GM19455 (cell line): ENCODE data around the gene OLIG3.

Experiments used
- ATAC-seq: cut with Tn5 transposase; IDR thresholded peaks from one replicate; pipeline ENCODE4 v1.9.1; 2021; ENCODE audit not compliant: unreplicated experiment

Gene OLIG3

DNA sequence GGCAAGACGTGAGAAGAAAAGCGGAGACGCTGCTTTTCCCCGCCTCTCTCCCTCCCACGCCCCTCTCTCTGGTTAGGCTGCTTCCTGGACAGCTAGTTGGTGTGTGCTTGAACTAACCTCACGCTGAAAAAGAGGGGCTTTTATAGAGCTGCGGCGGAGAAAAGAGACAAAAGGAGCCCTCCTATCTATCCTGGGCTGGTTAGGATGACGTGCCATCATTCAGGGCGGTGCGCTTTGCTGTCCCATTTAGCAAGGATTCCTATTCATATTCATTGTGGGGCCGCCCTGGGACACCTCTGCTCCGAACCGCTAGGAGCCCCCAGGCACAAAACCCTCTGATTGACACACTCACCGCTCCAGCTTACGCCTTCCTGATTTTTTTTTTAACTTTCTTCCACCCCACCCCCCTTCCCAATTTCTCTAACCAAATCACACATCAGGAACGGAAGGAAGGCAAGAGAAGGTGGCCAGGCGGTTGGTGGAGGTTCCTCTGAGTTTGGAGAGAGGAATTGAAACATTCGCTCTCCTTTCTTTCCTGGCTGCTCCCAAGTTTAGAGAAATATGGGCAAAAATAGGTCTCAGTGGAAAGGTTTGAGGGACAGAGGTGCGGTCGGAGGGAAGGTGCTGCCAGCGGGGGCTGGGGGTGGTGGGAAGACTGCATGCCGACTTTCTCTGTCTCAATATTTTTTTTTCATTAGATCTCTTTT is at the start of gene OLIG3:
OLIG3 (minus strand) TSS at position 114 of the 707 bp plus-strand sequence. CDS start 224 bp downstream, outside the sequence.
- ATAC-seq: no peak

DNA sequence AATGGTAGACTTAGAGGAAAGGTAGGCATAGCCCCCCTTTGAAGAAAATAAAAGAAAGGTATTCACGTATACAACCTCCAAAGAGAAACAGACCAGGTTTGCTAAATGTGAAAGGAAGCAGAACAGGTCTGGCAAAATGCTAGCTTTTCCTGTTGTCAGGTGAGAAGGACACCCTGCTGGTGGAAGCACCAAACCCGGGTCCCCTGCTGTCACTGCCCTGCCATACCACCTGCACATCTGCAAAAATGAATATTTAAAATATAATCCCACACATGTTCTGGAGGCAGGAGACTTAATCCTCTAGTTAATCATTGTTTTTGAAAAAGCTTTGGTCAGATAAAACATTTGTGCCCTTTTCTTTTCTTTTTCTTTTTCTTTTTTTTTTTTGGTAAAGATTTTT is 48.9 kb upstream of the OLIG3 start:
- ATAC-seq: no peak

DNA sequence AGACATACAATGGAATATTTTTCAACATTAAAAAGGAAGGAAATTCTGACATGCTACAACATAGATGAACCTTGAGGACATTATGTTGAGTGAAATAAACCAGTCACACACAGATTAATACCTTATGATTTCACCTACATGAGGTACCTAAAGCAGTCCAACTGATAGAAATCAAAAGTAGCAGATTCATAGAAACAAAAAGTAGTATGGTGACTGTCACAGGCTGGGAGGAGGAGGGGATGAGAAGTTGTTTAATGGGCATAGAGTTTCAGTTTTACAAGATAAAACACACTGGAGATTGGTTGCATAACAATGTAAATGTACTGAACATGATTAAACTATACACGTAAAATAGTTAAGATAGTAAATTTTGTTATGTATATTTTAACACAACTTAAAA is 48.5 kb upstream of the OLIG3 start:
- ATAC-seq: no peak

DNA sequence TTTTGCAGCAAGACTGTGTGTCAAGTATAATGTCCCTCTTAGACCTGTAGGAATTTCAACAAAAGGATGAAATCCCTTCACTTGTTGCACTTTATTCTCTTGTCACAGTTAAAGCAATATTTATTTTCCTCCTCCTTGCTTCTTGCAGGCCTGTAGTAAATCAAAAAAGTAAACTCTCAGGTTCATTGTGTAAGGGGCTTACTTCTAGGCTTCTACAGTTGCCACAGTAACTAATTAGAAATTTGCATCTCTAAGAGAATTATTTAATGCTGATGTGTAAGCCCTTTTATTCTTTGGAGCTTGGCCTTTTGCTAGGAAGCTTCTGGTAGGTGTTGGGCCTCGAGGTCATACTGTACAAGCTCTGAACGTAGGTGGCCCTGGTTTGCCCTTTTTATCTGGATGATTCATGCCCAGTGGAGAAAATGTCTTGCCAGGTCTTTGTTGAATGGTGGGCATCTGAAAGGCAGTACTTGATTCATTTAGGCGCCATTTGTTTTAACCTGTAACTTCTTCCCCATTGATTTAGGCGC is 47.4 kb upstream of the OLIG3 start:
- no peak for ATAC-seq

- no peak for ATAC-seq
Measured at GRCh38 chr6:137536104-137536773, 42.0 kb upstream of the OLIG3 start.

DNA sequence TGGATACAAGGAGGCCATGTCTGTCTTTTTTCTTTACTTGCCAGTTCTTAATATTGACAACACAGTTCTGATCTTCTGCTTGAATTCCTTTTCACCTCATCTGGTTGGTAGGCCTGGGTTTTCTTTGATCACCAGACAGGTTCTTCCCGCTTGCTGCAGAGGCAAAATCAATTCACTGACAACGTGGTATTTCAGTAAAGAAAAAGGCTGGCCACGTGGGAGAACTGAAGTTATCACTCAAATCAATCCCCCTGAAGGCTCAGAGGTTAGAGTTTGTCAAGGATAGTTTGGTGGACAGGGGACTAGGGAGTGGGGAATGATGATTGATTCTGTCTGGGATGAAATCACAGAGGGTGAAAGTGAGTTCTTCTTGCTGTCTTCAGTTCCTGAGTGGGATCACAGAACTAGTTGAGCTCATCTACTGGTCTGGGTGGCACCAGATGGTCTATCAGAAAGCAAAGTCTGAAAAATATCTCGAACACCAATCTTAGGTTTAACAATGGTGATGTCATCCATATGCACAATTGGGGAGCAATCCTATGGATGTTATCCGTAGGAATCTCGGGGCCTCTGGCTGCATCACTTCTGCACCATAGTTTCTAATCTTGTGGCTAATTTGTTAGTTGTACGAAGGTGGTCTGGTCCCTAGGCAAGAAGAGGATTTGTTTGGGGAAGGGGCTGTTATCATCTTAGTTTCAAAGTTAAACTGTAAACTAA is 37.3 kb upstream of the OLIG3 start:
- ATAC-seq: no peak

GRCh38 chr6:137530404-137530803 is 36.2 kb upstream of the OLIG3 start:
- no peak for ATAC-seq

DNA sequence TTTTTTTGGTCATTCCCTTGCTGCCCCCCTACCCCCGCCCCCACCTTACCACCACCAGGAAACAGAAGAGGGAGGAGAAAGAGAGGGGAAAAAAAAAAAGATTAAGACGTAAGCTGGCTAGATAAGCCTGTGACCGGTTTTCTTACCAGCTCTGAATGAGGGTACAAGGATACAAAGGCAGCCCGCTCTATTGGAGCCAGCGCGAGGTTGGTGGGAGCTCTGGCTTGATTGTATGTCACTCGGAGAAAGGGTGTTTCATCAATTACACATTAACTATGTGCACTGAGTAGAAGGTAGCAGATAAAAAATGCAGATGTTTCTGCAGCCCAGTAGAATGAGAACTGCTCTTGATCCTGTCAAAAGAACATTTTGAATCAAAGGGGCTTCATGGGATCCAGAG is 28.6 kb upstream of the OLIG3 start:
- no peak for ATAC-seq

DNA sequence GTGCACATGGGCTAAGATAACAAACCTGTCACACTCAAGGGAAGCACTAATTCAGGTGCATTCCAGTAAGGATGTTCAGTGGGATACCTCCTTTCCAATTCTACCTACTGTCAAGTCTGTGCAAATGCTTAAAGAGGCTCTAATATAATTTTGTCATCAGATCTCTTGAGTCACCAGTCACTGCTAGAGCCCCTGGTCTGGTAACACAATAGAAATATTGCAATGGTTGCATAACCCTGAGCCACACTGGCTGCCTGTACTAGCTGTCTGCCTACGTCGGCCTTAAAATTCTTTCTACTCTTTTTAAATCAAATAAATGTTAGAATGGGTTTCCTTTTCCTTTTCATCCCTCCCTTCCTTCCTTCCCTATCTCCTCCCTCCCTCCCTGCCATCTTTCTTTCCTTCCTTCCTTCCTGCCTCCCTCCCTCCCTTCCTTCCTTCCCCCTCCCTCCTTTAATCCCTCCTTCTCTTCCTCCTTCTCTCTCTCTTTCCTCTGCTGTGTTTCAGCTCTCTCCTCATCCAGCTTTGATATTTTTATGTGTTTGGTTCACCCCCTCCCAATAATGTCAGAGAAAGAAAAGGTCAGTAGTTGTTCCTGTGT is 28.1 kb upstream of the OLIG3 start:
- no peak for ATAC-seq

DNA sequence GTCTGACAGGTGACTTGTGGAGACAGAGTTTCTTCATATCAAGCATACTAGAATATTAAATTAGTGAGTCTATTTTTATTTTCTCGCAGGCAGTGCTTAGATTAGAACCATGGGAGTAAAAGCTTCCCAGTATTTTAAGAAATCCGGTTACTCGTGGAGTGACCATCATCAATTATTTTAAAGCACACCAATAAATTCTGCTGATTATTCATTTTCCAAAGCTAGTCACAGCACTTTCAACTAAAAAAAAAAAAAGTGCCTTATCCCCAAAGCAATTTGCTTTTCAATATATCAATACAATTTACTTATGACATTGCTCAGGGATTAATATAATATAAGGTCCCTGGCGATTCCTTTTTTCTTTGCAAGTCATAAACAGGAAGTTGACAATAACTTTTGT is 26.3 kb upstream of the OLIG3 start:
- ATAC-seq: no peak

DNA sequence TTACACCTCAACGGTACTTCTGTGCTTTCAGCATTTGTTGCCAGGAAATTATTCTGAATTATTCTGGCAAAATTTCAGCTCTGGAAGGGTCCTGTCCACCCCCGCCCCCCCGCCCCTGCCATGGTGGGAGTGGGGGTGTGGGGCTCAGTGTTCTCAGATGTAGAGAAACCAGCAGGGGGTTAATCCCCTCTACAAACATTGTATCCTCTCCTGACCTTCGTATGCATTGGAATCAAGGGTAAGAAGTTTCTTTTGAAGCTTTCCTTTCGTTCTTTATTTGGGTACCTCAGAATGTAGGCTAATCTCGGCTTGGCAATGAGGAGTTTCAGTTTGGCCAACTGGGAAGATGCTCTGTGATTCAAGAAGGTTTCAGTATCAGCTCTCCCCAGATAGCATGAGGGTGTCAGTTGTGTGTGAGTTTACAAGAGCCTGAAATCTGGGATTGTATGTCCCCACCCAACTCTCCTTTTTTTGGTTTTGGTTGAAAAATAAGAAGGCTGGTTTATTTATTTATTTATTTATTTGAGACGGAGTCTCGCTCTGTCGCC is 25.5 kb upstream of the OLIG3 start:
- no peak for ATAC-seq

GRCh38 chr6:137518386-137518983 is 24.3 kb upstream of the OLIG3 start:
- no peak for ATAC-seq

GRCh38 chr6:137514418-137514817 is 20.2 kb upstream of the OLIG3 start:
- ATAC-seq: no peak

- ATAC-seq: no peak
Measured at GRCh38 chr6:137512757-137513605, 18.8 kb upstream of the OLIG3 start.

DNA sequence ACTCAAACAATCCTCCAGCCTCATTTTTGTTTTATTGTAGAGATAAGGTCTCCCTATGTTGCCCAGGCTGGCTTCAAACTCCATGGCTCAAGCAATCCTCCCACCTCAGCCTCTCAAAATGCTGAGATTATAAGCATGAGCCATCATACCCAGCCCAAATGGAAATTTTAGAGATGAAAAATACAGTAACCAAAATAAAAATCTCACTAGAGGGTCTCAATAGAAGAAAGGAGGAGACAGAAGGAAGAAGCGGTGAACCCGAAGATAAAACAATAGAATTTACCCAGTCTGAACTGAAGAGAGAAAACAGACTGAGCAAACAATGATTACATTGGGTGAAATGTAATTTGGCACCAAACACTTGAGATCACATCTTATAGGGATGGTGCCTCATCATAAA is 16.7 kb upstream of the OLIG3 start:
- no peak for ATAC-seq

DNA sequence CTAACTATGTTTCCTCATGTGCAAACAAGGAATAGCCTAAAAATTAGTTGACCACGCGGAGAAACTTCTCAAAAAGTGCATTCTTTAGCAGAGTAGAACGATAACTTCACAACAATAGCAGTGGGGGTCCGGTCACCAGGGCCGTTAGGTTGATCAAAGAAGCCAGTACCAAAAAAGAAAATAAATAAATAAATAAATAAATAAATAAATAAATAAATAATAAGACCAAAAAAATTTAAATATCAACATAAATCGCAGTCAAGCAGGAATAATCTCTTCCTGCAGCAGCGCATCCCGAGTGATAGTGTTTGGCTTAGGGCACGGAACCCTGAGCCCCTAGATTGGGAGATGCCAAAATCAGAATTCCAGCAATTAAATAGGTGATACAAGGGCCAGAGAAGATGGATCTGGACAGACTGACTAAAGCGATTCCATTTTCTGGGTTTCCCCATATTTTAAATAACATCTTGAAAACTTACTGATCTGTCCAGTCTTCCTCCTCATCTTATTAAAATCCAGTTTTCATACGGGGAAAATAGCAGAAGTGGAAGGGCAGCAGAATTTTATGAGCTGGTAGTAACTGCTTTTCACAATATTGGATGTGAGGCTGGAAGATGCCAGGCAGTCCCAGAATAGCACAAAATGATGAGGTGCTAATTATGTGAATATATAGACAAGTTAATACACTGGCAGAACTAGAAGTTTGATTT is 4.4 kb upstream of the OLIG3 start:
- ATAC-seq: no peak

DNA sequence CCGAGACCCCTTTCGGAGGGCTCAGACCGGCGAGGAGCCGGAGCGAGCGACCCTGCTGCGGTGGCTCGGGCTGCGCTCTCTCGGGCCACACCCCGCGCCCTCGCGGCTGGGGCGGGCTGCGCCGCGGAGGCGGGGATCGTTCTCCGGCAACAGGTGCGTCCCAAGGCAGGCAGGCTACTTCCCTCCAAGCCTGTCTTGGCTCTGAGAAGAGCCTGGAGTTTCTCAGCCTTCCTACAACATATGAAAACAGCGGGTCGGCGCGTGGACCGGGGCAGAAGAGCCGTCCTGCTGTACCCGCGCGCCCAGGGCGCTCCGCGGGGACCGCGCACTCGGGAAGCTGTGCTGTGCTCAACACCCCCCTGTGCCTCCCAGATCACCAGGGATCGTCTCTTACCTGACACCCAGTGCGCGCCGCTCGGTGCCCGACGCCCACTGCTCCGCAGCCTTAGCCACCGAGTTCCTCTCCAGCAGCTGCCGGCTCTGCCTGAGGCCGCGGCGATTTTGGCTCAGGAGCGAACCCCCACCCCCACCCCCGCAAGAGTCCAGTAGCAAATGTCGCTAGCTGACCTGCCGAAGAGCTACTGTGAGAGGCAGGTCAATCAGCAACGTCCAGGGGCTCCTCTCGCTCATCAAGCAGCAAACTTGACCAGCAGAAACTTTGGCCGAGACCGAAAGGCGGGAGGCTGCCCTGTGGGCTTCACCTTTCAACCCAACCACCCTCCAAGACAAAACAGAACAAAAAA is 3.7 kb upstream of the OLIG3 start:
- no peak for ATAC-seq

GRCh38 chr6:137496909-137497720 is 2.9 kb upstream of the OLIG3 start:
- ATAC-seq: no peak
